Activated CD4-positive, alpha-beta T cell treated with anti-CD3 and anti-CD28 coated beads, Interleukin-2, amount 50 U/mL, for 48 hours (primary cell): Measurements from ENCODE around the gene NCAN.
A peak's percentile ranks its signal among the peaks of the same experiment; 100 is the strongest.
"Not testable (repeated sequence)": the region's sequence is repeated elsewhere in the genome, so short reads cannot be mapped to it uniquely, and the experiment has no call there.

ENCODE experiments used
- DNase-seq, 2 experiments: peaks; one replicate each; pipeline ENCODE4 v3.0.0-alpha.2; 2020

NCAN gene

DNA sequence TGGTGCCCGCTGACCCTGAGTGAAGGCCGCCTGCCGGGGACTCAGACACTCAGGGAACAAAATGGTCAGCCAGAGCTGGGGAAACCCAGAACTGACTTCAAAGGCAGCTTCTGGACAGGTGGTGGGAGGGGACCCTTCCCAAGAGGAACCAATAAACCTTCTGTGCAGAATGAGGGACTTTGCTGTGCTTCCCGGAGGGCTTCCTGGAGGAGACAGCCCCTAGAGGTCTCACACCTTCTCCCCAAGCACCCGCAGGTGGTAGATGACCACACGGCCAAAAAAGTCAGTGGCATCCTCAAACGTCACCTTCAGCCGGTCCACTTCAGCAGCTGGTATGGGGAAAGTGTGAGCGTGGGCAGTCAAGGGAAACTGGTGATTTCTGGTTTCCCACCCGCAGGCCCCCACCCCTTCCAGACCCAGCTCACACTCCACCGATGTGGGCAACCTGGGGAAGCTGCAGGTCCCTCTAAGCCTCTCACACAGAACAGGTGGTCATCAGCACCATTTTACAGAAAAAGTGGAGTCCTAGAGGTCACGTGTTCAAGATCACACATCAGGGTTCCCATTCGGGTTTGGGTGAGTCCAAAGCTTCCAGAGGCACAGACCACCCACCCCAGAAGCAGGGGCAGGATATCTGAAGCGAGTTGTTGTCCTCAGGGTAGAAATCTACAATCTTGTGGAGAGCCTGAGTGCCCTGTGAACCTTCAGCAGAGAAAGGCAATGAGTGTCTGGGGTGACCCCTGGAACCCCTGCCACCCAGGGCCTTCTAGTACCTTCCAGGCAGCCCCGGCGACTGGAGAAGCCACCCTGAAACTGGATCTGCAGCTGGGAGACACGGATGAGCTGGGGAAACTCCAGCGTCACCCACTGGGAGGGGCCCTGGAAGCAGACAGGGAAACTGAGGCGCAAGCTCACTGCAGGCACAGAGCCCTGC is 9.8 kb upstream of the NCAN start:
- DNase-seq = no peak

DNA sequence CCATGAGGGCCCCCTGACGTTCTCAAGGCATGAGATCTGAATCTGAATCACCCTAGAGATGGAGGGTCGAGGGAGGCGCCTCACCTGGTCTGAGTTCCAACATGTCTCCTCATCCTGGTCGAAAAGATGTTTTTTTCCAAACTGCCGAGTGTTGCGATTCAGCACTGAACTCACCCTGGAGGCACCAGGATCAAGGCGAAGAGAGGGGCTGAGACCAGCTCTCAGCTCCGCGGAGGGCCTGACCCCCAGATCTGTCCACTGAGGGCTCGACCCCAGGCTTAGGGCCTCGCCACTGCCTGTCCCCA is 9.1 kb upstream of the NCAN start:
- DNase-seq = no peak

DNA sequence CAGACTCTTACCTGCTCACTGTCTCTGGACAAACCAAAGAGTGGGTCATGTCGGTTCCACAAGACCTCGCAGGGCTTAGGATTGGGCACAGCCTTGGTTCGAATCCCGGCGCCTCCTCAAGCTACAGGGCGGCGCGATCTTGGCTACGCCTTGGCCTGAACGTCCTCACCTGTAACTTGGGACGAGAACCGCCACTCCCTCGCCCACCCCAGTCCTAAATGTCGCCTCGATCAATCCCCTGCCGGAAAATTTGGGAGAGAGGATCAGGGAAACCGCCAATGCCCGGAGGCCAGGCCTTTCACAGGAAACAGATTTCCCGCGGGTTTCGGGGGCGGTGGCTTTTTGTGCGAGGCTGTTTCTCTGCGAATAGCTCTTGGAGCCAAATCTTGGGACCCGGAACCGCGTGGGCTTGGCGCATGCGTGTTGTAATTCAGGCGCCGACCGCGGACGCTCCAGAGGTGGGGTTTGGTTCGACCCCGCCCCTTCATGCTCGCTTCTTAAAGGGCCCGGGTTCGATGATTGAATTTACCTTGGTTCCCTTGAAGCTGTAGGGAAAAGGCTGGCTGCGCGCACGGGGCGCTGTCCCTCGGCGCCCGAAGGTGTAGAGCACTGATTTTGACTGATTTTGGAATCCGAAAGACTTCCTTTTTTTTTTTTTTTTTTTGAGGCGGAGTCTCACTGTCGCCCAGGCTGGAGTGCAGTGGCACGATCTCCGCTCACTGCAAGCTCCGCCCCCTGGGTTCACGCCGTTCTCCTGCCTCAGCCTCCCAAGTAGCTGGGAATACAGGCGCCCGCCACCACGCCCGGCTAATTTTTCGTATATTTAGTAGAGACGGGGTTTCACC is 8.5 kb upstream of the NCAN start, which contains the start of gene NR2C2AP:
Gene NR2C2AP (minus strand): TSS at position 403 of the 845 bp plus-strand sequence. CDS start 354 bp downstream, at position 49.
- DNase-seq = peak; percentile 94 to 96

DNA sequence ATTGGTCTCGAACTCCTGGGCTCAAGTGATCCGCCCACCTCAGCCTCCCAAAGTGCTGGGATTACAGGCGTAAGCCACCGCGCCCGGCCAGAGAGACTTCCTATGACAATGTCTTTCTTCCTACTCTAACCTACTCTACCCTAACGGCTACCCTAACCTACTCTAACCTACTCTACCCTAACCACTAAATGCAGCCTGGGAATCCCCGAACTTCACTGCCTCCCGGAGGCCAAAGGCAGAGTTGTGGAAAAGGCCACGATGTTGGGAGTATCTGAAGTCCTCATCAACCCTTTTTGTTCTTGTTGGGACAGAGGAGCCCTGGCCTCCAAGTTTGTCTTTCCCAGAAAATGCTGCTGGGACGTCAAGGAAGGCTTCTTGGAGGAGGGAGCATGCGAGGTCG is 7.6 kb upstream of the NCAN start:
- DNase-seq = no peak

DNA sequence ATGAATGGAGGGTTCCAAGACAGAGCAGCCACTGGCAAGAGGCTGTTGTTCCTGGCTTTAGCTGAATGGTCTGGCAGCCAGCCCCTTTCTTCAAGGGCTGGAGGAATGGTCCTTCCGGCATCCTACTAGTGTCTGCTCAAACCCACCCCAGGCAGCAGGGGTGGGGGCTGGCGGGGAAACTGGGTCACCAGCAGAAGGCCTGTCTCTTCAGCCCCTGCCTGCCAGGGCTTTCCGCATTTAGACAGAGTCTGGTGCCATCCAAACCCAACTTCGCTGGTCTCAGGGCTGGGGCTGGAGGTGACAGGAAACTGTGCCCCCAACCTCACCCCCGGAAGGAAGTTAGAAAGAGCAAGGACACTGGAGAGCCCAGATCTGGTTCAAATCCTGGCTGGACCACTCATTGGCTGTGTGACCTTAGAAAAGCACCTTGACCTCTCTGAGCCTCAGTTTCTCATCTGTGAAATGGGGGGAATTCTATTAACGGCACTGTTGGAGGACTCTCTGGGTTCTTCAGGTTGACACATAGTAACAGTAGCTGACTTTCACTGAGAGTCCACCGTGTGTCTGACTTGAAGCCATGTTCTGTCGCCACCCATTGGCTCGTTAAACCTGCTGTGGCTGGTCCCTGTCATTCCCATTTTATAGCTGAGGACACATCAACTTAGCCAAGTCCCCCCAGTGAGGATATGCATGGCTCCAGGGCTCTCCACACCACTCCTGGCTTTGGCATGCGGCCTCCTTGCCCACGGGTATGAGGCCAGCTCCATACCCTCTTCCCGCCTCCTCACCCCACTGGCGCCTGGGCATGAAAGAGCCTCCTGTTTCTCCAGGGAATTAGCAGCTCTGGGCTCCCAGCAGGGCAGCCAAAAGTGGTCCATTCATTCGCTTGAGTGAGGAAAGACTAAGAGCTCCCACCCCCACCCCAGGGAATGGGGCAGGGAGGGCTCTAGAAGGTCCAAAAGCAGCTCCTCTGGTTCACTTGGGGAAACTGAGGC is 6.0 kb upstream of the NCAN start:
- DNase-seq = no peak

DNA sequence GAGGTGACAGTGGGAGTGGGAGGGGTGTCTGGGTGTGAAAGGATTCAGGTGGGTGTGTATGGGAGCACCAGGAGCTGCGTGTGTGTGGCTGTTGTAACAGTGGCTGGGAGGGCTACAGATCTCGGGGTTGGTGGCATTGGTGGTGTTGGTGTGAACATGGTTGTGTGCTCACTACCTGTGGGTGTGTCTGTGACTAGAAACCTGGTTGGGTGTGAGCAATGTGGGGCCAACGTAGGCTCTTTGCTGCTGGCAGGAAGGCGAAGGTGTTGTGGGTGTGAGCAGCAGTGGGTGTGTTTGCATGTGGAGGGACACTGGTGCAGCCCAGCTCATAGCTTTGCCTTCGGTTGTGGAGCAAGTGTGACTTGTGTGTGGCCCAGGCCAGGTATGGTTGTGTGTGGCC is 4.8 kb upstream of the NCAN start:
- DNase-seq = no peak

DNA sequence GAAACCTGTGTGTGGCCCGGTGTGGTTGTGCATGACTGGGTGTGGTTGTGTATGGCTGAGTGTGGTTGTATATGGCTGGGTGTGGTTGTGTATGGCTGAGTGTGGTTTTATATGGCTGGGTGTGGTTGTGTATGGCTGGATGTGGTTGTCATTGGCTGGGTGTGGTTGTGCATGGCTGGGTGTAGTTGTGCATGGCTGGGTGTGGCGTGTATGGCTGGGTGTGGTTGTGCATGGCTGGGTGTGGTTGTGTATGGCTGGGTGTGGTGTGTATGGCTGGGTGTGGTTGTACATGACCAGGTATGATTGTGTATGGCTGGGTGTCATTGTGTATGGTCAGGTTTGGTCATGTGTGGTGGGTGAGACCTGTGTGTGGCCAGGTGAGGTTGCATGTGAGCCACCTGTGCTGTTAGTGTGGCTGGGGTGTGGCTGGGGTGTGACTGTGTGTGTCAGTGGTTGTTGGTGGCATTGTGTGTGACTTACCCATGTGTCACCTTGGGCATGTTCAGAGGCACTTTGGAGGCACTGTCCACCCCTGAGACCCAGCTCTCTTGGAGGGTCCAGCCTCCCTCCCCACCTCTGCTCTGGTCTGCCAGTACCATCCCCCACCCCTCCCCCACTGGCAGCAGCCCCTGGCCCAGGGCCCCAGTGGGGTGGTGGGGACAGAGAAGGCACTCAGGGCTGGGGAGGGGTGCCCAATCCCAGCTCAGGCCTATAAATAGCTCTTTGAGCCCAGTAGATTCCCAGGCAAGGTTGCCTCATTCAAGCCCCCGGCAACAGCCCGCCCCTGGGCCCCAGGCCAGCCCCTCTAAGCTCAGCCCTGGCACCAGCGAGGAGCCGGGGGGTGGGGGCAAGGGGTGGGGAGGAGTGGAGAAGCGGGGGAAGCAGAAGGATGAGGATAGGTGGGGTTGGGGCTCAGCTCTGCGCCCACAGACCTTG is 3.9 kb upstream of the NCAN start:
- DNase-seq = no peak

DNA sequence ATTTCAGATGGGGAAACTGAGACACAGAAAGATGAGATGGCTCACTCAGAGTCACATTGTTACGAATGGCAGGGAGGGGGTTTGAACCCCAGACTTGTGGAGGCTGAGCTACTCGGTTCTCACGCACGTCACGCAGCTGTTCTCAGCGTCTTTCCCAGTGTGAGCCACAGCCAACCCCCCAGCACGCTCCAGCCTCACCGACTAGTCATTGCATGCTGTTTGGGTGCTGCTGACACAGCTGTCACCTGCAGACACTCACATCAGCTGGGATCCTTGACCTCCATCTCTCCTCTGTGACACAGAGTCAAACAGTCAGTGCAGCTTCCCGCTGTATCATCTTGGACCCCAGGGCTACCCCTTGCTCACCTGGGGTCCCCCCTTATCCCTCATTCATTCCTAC is 2.4 kb upstream of the NCAN start:
- no peak for DNase-seq

DNA sequence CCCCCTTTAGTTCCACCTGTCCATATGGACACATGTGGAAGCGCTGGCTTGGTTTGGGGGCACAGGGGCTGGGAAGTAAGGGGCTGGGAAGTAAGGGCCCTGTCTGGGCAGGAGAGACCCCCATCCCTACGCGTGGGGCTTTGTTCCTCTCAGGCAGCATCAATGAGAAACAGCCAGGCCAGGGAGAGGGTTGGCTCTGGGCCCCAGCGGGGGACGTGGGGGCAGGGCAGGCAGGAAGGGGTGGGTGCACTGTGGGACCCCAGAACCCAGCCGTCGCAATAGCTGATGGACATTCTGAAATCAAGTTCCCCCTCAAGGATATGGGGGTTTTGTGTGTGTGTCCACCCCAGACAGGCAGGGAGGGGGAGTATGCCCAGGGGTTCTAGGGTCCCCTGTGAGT is 1.2 kb downstream of the NCAN start:
- DNase-seq = no peak

DNA sequence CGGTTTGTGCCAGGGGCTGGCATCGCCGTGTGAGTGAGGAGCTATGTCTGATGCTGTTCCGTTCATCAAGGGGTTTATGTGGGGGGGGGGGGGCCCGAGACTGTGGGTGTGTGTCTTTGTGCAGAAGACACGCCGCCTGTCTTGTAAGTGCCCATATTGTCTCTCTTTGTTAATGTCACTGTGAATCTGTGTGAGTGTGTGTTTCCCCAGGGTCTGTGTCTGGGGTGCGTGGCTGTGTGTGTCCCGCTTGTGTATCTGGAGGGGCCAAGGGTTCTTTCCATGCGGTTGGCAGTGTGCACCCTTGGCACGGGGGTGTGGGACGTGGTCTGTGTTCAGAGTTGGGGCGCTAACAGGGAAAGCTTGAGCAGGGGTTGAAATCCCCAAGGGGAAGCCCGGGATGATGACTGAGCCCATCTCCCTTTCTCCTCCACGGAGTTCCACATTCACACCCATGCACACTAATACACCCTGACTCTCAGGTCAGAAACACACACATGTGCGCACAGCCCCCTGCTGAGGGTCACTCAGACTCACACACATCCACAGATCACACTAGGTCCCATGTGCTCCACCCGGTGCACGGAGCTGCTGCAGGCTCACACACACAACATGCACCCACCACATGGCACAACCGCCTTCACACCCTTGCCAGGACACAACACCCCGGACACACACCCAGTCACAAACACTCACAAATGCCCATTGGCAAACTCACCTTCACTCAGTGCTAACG is 1.8 kb downstream of the NCAN start:
- no peak for DNase-seq

DNA sequence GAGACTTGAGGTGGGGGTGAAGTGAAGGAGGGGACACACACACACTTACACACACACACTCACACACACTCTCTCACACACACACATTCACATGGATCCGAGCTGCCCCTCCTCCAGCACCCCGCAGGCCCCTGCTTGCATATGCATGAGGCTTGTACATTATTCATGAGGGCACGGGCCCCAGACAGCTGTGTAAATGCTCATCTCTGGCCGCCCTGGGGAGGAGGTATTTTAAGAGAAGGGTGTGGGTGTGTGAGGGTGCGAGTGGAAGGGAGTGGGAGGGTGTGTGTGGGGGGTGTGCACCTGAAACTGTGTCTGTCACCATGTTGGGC is 2.4 kb downstream of the NCAN start:
- no peak for DNase-seq

DNA sequence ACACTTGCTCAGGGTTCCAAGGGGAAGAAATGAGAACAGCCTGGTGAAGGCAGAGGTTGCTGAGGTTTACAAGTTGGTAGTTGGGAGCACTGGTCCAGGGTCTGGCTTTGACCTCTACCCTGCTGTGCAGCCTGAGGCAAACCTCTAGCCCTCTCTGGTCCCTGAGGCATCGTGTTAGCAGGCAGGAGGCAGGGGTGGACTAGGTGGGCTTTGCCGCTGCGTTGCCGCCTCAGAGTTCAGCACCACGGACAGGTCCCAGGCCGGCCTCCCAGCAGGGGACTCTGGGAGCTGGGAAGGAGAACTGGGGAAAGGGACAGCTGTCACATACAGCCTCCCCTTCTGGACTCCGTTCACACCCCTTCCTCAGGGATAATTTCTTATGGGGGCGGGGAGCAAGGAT is 3.1 kb downstream of the NCAN start:
- peak; percentile 38 to 44 for DNase-seq

DNA sequence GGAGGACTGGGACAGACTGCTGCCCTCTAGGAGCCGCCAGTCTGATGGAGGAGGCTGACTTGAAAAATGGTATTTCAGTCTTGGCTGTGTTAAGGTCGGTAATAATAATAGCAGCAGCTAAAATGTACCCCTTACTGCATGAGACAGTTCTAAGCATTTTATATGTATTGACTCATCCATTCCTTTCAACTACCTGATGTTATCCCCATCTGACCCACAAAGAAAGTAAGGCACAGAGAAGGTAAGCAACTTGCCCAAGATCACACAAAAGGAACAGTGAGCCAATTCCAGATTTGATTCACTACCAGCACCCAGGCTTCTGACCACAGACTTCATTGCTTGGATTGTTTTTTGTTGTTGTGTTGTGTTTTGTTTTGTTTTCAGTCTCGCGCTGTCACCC is 4.0 kb downstream of the NCAN start:
- DNase-seq = no peak

DNA sequence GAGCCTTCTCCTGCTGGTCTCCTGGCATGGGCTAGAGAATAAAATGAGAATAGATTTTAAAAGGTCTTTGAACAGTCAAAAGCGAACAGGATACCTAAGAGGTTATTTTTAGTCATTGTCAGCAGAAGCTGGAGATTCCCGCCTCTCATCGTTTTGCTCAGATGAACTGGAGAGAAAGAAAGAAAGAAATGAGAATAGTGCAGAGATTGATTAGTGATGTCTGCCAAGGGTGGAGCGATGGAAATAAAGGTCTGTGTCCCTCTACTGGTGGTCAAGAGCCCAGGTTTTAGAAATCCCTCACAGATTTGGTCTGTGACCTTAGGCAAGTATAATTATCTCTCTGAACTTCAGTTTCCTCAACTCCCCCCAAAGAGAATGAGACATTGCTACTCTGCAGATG is 5.3 kb downstream of the NCAN start:
- DNase-seq = no peak

DNA sequence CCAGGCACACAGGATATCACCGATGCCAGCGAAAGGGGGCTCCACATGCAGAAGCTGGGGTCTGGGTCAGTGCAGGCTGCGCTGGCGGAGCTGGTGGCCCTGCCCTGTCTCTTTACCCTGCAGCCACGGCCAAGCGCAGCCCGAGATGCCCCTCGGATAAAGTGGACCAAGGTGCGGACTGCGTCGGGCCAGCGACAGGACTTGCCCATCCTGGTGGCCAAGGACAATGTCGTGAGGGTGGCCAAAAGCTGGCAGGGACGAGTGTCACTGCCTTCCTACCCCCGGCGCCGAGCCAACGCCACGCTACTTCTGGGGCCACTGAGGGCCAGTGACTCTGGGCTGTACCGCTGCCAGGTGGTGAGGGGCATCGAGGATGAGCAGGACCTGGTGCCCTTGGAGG is 7.2 kb downstream of the NCAN start:
- no peak for DNase-seq

DNA sequence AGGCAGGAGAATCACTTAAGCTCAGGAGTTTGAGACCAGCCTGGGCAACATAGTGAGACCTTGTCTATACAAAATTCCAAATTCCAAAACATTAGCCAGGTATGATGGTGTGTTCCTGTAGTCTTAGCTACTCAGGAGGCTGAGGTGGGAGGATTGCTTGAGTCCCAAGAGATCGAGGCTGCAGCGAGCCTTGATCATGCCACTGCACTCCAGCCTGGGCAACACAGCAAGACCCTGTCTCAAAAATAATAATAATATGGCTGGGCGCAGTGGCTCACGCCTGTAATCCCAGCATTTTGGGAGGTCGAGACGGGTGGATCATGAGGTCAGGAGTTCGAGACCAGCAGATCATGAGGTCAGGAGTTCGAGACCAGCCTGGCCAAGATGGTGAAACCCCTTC is 9.2 kb downstream of the NCAN start:
- DNase-seq = not testable (repeated sequence)

DNA sequence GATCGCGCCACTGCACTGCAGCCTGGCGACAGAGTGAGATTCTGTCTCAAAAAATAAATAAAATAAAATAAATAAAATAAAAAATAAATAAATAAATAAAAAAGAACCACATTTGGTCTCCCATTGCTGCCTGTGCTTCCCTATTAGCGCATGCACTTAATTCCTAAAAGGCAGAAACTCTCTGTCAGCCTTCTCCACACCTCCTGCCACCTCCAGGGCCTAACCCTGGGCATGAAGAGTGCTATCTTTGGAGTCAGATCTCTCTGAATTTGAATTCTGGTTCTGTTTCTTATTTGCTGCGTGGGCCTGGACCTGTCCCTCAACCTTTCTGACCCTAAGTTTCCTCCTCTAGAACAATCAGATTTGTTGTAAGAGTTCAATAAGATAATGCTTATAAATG is 11.3 kb downstream of the NCAN start:
- DNase-seq = no peak

DNA sequence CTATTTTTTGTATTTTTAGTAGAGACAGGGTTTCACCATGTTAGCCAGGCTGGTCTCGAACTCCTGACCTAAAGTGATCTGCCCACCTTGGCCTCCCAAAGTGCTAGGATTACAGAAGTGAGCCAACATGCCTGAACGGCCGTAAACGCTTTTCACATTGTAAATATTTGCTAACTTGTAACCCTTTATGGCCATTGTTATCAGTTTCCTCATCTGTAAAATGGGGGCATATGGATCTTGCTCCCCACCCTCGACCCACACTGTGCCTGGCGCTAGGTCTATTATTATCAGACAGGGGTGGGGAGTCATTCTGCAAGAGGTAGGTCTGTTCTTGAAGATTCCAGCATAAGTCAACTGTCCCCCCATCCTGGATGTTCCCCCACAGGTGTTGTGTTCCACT is 11.9 kb downstream of the NCAN start:
- no peak for DNase-seq

DNA sequence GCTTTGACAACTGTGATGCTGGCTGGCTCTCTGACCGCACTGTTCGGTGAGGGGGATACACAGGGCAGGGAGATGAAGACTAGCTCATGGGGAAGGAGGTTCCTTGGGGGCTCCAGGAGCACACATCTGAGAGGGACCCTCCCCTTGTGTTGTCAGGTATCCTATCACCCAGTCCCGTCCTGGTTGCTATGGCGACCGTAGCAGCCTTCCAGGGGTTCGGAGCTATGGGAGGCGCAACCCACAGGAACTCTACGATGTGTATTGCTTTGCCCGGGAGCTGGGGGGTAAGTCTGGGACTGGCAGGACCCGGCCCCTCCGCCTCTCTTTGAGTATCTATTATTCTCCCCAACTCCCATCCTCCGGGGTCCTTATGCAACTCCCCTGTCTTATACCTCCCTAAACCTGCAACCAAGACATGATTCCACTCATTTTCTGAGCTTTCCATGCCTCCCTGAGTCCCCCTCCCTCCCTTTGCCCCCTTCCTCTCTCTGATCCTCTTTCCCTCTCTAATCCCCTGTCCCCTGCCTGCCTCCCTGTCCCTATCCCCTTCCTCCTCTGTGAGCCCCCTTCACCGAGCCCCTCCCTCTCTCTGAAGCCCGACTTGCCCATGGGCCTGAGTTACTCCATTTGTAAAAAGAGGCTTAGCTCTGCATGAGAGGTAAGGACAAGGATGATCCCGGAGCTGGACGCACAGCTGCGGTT is 12.5 kb downstream of the NCAN start:
- DNase-seq = no peak

DNA sequence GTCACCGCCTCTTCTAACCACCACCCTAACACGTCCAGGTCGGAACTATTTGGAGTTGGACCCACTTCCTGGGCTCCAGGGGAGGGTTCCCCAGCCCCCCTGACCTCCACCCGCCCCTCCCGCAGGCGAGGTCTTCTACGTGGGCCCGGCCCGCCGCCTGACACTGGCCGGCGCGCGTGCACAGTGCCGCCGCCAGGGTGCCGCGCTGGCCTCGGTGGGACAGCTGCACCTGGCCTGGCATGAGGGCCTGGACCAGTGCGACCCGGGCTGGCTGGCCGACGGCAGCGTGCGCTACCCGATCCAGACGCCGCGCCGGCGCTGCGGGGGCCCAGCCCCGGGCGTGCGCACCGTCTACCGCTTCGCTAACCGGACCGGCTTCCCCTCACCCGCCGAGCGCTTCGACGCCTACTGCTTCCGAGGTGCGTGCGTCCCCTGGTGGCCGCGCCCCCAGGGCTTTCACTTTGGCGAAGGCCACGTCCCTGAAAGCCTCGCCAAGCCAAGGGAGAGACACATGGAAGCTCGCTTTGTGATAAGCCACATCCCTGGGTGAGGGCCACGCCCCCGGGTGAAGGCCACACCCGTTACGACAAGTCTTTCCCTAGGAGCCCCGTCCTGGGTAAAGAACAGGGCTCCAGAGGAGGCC is 13.2 kb downstream of the NCAN start:
- peak; percentile 77 to 81 for DNase-seq
